ENCODE measurements around the gene EFNA5.
A peak's percentile ranks its signal among the peaks of the same experiment; 100 is the strongest.
"Not testable (repeated sequence)": the region's sequence is repeated elsewhere in the genome, so short reads cannot be mapped to it uniquely, and the experiment has no call there.

The EFNA5 gene

DNA sequence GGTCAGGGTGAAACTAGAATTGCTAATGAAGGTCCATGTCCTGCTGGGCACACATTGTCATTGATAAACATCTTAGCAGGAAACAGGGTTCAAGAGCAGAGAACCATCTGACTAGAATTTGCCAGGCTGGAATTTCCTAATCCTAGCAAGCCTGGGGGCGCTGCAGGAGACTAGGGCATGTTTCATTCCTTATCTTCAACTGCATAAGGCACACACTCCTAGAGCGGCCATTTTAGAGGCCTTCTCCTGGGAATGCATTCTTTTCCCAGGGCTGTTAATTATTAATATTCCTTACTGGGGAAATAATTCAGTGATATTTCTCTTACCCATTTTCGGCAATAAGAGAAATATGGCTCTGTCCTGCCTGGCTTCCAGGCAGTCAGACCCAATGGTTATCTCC lies 324.2 kb downstream of the EFNA5 start:
- DNase-seq, result not testable (repeated sequence)

DNA sequence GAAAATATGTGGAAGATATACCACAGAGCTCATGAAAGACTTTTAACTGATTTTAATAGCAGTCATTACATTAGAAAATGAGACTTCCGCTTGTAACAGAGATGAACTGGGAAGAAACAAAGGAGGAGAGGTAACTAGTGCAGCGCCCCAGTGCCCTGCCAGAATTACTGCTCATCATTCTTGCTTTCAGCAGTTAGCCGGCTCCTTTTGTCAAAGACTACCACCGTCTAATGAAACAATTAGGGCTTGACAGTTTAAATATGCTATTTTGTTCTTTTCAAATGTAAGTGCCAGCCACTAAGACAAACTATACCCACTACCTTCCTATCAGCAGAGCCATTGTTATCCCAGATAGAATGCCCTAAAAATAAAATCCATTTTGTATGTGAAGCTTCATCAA lies 328.4 kb downstream of the EFNA5 start:
- no peak for DNase-seq

DNA sequence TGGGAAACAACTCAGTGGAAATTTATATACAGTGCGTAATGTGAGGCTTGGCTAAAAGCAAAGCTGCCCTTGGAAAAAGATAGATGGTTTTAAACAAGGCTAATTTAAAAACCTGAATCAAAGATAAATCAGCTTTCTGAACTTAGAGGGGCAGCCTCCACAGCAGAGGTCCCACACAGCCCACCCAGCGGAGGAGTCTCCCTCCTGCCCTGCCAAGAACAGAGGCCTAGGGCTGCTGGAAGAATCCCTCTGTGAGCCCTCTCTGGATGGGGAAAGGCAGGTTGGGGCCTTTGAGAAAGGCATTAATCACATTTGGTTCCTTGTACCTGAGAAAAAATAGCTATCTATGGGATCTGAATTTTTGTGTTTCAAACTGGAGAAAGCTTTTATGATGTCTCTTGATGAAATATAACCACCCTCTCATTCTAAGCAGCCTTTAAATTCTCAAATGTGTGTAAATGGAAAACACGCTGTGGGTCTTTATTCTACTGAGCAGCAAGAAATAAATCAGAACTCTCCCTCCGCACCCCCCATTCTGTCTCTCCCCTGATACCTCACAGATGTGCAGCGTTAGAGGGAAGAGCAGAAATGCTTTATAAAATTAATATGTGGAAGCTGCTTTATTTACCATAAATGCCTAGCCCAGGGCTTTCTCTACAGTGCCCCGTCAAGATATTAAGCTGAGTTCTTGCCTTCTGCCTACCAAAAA lies 329.2 kb downstream of the EFNA5 start:
- DNase-seq, result no peak

DNA sequence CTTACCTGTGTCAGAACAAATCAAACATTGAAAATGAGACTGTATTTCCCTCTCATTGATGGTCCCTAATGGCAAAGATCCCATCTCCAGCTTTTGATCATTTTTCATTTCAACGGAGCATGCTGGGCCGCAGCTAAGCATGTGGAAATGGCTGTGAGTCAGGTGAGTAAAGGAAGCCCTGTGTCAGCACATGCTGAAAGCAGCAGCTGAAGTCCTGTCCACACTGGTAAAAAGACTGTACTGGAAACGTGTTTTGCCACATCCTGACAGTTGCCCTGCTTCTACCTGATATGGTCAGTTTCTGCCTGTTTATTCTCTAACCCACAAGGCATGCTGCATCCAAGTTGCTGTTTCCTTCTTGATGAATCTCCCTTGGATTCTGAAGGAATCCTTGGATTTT lies 330.1 kb downstream of the EFNA5 start:
- no peak for DNase-seq

DNA sequence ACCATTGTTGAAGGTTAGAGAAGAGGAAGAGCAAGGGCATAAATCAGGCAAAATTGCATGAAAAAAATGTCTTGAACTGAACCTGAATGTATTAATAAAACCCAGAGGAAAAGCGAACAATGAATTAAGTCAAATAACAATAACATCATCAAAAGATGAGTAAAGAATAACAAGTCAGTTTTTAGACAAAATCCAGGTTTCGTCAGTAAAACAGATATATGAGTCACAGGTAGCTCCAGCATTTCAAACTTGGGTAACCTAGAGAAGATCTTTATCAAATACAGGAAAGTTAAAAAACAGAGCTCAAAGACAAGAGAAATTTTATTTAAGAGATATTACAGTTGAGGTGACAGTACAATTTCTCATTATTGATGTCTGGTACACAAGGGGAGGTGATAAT lies 332.4 kb downstream of the EFNA5 start:
- no peak for DNase-seq

DNA sequence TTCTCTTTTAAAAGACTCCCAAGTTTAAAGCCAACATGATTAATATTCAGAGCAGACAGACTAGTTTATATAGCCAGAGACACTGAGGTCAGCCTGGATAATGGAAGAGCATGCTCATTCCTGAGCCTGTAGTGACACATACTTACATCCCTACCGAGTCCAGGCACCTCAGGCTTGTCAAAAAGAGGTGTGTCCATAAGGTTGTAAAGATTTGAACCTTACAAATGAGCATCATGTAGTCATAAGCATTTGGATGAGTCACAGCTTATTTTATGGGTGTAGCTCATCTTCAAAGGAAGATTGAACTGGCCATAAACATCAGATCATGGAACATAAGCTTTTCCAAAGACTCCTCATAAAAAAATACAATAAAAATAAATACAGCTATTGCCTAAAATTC lies 333.5 kb downstream of the EFNA5 start:
- peak; percentile 62 for DNase-seq

DNA sequence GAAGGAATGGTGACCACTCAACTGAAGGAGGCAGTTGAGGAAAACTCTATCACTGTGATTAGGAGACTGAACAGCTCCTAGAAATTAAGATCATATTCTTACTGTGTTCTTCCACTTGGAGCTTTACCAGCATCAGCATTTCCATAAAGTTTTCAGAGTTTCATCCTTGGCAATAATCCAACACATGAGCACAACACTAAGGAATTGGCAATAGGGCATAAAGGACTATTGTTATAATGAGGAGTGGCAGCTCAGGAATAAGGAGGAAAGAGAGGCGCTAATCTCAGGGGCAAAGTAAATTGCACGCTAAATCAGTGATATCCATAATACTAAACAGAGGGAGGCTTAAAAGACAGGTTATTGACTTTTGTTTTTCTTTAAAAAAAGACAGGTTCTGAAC lies 338.9 kb downstream of the EFNA5 start:
- DNase-seq, result peak; percentile 12

DNA sequence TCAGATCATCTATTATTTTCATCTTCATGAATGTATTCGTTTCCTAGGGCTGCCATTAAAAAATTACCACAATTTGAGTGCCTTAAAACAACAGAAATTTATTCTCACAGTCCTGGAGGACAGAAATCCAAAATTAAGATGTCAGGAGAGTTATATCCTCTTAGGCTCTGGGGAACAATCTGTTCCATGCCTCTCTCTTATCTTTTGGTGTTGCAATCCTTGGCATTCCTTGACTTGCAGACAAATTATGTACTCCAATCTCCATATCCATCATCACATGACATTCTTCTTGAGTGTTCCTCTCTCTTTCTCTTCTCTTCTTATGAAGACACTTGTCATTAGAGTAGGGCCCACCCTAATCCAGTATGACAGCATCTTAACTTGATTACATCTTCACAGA lies 339.4 kb downstream of the EFNA5 start:
- DNase-seq, result peak; percentile 62

DNA sequence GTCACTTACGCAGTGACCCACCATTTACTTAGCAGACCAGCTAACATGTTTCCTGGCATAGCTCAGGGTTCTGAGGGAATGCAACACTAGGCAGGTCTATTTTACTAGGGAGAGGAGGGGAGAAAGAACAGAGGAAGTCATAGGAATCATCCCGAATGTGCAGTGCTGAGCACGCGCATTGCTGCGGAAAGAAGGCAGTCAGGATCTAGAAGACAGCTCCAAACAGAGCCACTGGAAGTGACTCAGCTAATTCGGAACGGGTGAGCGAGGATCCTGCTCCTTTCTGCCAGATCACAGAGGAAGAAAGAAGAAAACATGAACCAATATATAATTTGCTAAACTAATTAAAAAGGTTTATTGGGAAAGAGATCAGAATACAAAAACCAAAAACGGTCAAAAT lies 339.8 kb downstream of the EFNA5 start:
- DNase-seq, result no peak

DNA sequence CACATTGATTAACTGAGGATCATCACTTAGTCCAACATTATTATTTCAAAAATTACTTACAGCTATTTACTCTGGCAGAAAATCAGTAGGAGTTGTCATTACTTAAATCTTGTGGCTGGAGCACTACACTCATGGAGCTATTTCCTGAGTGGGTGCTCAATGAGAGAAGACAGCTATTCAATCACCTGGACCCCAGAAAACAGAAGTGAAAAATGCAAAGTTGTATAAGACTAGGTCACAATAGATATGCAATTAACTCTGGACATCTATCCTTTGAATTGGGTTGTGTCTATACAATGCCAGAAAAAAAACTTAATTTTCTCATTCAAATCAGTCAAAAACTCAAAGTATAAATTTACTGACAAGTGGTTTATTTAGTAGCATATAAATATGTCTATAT lies 340.9 kb downstream of the EFNA5 start:
- DNase-seq, result no peak
